ENCODE data around the gene IL1A. TPM values are rescaled to one million over a fixed set of nuclear protein-coding genes. Genes with fewer than 3 reads are reported as not detected.
A peak's percentile ranks its signal among the peaks of the same experiment; 100 is the strongest.

Gene IL1A
- total RNA-seq, 6 donors from 2014 or later = 2.5 to 4.7 (median 3.0) TPM; not detected in 3

DNA sequence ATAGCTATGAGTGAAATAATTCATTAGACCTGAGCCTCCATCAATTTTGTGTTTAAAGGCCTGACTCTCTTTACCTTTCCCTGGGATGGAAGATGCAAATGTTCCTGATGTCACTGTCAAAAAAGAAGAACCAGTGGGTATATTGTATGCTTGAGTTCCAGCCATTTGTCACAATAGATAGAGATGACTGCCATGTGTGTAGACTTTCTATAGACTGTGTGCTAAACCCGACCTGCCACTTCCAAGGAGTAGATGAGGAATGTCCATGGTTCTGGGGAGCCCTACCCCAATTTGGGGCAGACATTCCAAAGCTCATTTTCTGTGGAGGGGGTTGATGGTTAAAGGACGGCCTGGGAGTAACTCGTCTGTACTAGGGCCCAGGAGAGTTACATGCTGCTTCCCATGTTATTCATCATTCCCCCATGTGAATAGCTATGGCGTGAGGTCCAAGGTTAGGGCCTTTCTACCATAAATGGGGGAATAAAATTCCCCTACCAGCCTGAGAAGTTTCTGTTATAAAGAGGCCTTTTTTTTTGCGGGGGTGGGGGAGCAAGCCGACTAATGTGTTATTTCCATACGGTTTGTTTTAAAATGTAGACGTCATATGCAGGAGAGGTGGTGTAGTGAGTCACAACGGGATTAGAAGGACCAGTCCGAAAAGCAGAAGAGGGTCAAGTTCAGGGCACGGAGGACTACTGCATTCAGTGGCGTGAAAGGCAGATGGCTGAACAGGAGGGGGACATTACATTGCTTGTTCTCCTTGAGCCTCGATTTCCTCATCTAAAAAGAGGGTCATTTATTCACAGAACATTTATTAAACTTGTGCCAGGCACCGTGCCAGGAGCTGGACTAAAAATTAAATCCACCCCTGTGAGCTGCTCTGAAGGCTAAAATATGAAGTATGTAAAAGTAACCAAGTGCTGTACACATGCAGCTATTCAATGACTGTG is 28.3 kb upstream of the IL1A start:
- H3K9me3 ChIP-seq = no peaks in the 10 kb centered on the region
- H3K36me3 ChIP-seq = no peaks in the 10 kb centered on the region
- WGBS, 2 donors = 56 to 57% methylated on average over 14 of the region's 14 CpGs
- no peaks in the 10 kb centered on the region for H3K27me3 ChIP-seq
- H3K4me1 ChIP-seq = peaks cover 15 to 26% (median 22%) of the 10 kb centered on the region in 4 donors
- TF ChIP-seq, protein P1, sequence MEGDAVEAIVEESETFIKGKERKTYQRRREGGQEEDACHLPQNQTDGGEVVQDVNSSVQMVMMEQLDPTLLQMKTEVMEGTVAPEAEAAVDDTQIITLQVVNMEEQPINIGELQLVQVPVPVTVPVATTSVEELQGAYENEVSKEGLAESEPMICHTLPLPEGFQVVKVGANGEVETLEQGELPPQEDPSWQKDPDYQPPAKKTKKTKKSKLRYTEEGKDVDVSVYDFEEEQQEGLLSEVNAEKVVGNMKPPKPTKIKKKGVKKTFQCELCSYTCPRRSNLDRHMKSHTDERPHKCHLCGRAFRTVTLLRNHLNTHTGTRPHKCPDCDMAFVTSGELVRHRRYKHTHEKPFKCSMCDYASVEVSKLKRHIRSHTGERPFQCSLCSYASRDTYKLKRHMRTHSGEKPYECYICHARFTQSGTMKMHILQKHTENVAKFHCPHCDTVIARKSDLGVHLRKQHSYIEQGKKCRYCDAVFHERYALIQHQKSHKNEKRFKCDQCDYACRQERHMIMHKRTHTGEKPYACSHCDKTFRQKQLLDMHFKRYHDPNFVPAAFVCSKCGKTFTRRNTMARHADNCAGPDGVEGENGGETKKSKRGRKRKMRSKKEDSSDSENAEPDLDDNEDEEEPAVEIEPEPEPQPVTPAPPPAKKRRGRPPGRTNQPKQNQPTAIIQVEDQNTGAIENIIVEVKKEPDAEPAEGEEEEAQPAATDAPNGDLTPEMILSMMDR (IDR thresholded peaks at IDR 0.05) = no peak
- no peak for TF ChIP-seq POLR2A (IDR thresholded peaks at IDR 0.05)
- no peak for TF ChIP-seq POLR2AphosphoS5 (IDR thresholded peaks at IDR 0.05)
- no peak for TF ChIP-seq EP300 (IDR thresholded peaks at IDR 0.05)
- no peak overlapping the region for H3K4me3 ChIP-seq
- H3K27ac ChIP-seq = peak overlapping the region in 2 of 4 donors; percentile 4 to 73
- peak in 1 of 2 donors; percentile 55 for ATAC-seq (ENCODE audit: low FRiP score in 2 of 2)
- no peak for DNase-seq

DNA sequence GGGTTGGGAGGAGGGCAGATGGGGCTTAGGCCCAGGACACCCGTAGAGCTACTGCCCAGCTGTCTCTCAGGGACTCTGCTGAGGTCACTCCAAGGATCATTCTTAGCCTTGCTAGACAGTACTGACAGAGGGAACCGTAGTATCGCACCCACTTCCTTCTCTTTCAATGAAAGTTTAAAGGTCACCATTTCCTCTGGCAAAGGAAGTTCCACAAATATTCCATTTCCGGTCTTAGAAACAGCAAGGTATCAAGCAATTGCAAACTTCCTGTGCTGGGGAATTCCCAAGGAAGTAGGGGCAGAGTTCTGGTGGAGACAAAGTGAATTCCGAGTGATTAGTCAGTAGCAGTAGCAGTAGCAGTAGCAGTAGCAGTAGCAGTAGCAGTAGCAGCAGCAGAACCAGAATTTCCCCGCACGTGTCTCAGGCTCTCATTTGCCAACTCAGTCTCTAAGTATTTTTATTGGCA is 27.6 kb upstream of the IL1A start:
- H3K4me3 ChIP-seq = no peak overlapping the region
- H3K4me1 ChIP-seq = peaks cover 15 to 26% (median 22%) of the 10 kb centered on the region in 4 donors
- TF ChIP-seq EP300 (IDR thresholded peaks at IDR 0.05) (peak in 2 of 4 donors; percentile 84 to 85), POLR2AphosphoS5 (IDR thresholded peaks at IDR 0.05) (peak; percentile 63 to 78), POLR2A (IDR thresholded peaks at IDR 0.05) (no peak)
- TF ChIP-seq, protein P1 (IDR thresholded peaks at IDR 0.05) = no peak
- peak; percentile 61 to 81 for ATAC-seq (ENCODE audit: low FRiP score in 2 of 2)
- peak overlapping the region in 1 of 4 donors; percentile 73 for H3K27ac ChIP-seq
- no peak for DNase-seq
- no peaks in the 10 kb centered on the region for H3K27me3 ChIP-seq
- WGBS, 2 donors = 37 to 39% methylated on average over 7 of the region's 7 CpGs
- peaks cover 0 to 2% (median 0%) of the 10 kb centered on the region in 4 donors for H3K9me3 ChIP-seq
- no peaks in the 10 kb centered on the region for H3K36me3 ChIP-seq

DNA sequence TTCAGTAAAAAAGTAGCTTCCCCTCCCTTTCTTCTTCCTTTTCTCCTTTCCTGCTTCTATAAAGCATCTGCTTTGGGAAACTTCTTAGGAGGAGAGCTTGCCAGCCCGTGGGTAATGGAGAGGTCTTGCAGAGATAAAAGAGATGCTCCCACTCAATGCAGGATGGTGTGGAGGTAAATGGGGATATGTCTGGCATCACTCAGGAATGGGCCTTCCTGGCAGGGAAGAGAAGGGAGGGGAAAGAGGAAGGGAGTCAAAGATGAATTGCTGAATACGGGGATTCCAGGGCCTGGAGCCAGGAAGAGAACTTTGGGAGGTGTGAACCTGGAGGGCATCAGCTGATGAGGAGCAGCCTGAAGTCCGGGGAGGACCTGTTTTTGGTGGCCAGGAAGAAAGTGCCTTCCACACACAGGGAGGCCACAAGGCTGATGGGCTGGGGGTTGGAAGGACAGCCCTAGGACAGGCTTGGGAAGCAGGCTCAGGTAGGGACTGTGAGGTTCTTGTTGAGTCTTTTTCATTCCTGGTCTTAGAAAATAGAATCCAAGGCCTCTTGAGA is 27.1 kb upstream of the IL1A start:
- no peak for TF ChIP-seq POLR2A (IDR thresholded peaks at IDR 0.05)
- no peak for TF ChIP-seq POLR2AphosphoS5 (IDR thresholded peaks at IDR 0.05)
- TF ChIP-seq, protein P1 (IDR thresholded peaks at IDR 0.05) = no peak
- no peak for TF ChIP-seq EP300 (IDR thresholded peaks at IDR 0.05)
- DNase-seq (no peak), ATAC-seq (ENCODE audit: low FRiP score in 2 of 2) (no peak)
- WGBS, 2 donors = 61 to 72% methylated on average over 3 of the region's 3 CpGs
- H3K27me3 ChIP-seq = no peaks in the 10 kb centered on the region
- H3K27ac ChIP-seq = peak overlapping the region in 1 of 4 donors; percentile 73
- peaks cover 15 to 26% (median 22%) of the 10 kb centered on the region in 4 donors for H3K4me1 ChIP-seq
- H3K9me3 ChIP-seq = peaks cover 0 to 2% (median 0%) of the 10 kb centered on the region in 4 donors
- H3K4me3 ChIP-seq = no peak overlapping the region
- H3K36me3 ChIP-seq = no peaks in the 10 kb centered on the region

DNA sequence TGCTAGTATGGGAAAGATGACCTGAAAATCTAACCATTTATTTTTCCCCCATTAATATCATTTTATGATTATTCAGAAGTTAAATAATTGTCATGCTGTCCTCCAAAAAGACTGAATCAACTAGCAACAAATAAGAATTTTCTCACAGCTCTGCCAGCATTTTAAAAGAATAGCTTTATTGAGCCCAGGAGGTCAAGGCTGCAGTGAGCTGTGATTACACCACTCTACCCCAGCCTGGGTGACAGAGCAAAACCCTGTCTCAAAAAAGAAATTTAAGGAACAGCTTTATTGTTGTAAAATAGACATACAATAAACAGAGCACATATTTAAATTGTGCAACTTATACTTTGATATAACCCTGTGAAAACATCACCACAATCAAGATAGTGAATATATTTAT is 24.8 kb upstream of the IL1A start:
- TF ChIP-seq, protein P1 (IDR thresholded peaks at IDR 0.05) = no peak
- TF ChIP-seq POLR2A (IDR thresholded peaks at IDR 0.05) = no peak
- TF ChIP-seq POLR2AphosphoS5 (IDR thresholded peaks at IDR 0.05) = no peak
- TF ChIP-seq EP300 (IDR thresholded peaks at IDR 0.05) = no peak
- Histone ChIP-seq H3K27ac (no peak overlapping the region), H3K27me3 (no peaks in the 10 kb centered on the region), H3K9me3 (peaks cover 0 to 2% (median 0%) of the 10 kb centered on the region in 4 donors), H3K36me3 (no peaks in the 10 kb centered on the region), H3K4me3 (no peak overlapping the region), H3K4me1 (peaks cover 15 to 26% (median 22%) of the 10 kb centered on the region in 4 donors)
- DNase-seq = no peak
- no peak for ATAC-seq (ENCODE audit: low FRiP score in 2 of 2)

Data from upper lobe of left lung (tissue), 6 donors.